IMR-90 (cell line): Measurements from ENCODE around the gene SEMA4D. TPM values are rescaled to one million over a fixed set of nuclear protein-coding genes. Genes with fewer than 3 reads are reported as not detected.

ENCODE experiments used
- ATAC-seq: fragments of 200-7000 bp; cut with Tn5 transposase; 2 replicates; pipeline ENCODE4 v1.9.1; 2020; ENCODE audit warnings: low read depth, mild to moderate bottlenecking, moderate library complexity
- BruUV-seq: library from RNA; stranded (reverse); fragments of 400-500 nt; replicated peaks from 2 replicates; lab custom pipeline; 2021; lab: Mats Ljungman, UMichigan
- CTCF ChIA-PET: fragments of 300-600 bp; formaldehyde crosslinking; extraction: SDS; loops from one replicate; lab custom pipeline; 2021; ENCODE audit warnings: antibody characterized with exemption; lab: Yijun Ruan, JAX
- POLR2A ChIA-PET: fragments of 300-600 bp; sonication (Branson Sonifier 250); formaldehyde crosslinking; loops from one replicate; lab custom pipeline; 2022; ENCODE audit warnings: antibody characterized with exemption; ENCODE audit not compliant: unreplicated experiment; lab: Charles Lee
- DNase-seq: peaks from one replicate; pipeline ENCODE4 v3.0.0; 2013
- H2AFZ ChIP-seq: replicated peaks from 2 replicates; pipeline ENCODE3; 2013; ENCODE audit warnings: low read length, mild to moderate bottlenecking; ENCODE audit not compliant: poor library complexity
- H2AK5ac ChIP-seq: 2 replicates; pipeline ENCODE4 v1.6.1; 2013; ENCODE audit warnings: low read depth, low read length, inconsistent platforms
- H2AK9ac ChIP-seq: replicated peaks from 2 replicates; pipeline ENCODE3; 2013; ENCODE audit warnings: mild to moderate bottlenecking, low read depth, low read length, moderate library complexity; ENCODE audit not compliant: poor library complexity
- H2BK120ac ChIP-seq: 2 replicates; pipeline ENCODE4 v1.6.1; 2013; ENCODE audit warnings: low read depth, low read length, inconsistent platforms
- H2BK15ac ChIP-seq: 3 replicates; pipeline ENCODE4 v1.6.1; 2013; ENCODE audit warnings: low read depth, low read length, inconsistent platforms
- H2BK20ac ChIP-seq: 2 replicates; pipeline ENCODE4 v1.6.1; 2013; ENCODE audit warnings: low read depth, mild to moderate bottlenecking, inconsistent platforms, low read length, moderate library complexity
- H2BK5ac ChIP-seq: 2 replicates; pipeline ENCODE4 v1.6.1; 2013; ENCODE audit warnings: mild to moderate bottlenecking, low read depth, low read length, inconsistent platforms; ENCODE audit not compliant: poor library complexity, severe bottlenecking
- H3K14ac ChIP-seq: replicated peaks from 2 replicates; pipeline ENCODE4 v1.6.1; 2013; ENCODE audit warnings: low read depth, low read length, inconsistent platforms
- H3K18ac ChIP-seq: 2 replicates; pipeline ENCODE4 v1.6.1; 2013; ENCODE audit warnings: low read depth, low read length, control low read depth
- H3K23ac ChIP-seq: 2 replicates; pipeline ENCODE4 v1.6.1; 2013; ENCODE audit warnings: low read depth, low read length, inconsistent platforms
- H3K27ac ChIP-seq: 2 replicates; pipeline ENCODE4 v1.5.1; 2013; ENCODE audit warnings: mild to moderate bottlenecking, control low read depth, low read length; ENCODE audit not compliant: insufficient read depth
- H3K27me3 ChIP-seq: 2 replicates; pipeline ENCODE4 v1.6.1; 2013; ENCODE audit warnings: low read length; ENCODE audit not compliant: control insufficient read depth, insufficient read depth
- H3K36me3 ChIP-seq: 2 replicates; pipeline ENCODE4 v1.6.1; 2013; ENCODE audit warnings: low read length, mixed read lengths; ENCODE audit not compliant: control insufficient read depth, insufficient read depth
- H3K4ac ChIP-seq: 2 replicates; pipeline ENCODE4 v1.6.1; 2013; ENCODE audit warnings: low read depth, low read length, inconsistent platforms
- H3K4me1 ChIP-seq: 2 replicates; pipeline ENCODE4 v1.6.1; 2013; ENCODE audit warnings: low read length, mixed read lengths; ENCODE audit not compliant: control insufficient read depth, insufficient read depth
- H3K4me2 ChIP-seq: 2 replicates; pipeline ENCODE4 v1.6.1; 2013; ENCODE audit warnings: low read depth, mild to moderate bottlenecking, control low read depth, low read length, moderate library complexity
- H3K4me3 ChIP-seq: 2 replicates; pipeline ENCODE4 v1.5.1; 2013; ENCODE audit warnings: low read depth, mild to moderate bottlenecking, control low read depth, low read length, moderate library complexity; ENCODE audit not compliant: insufficient read depth
- H3K56ac ChIP-seq: 2 replicates; pipeline ENCODE4 v1.6.1; 2013; ENCODE audit warnings: low read length, inconsistent platforms; ENCODE audit not compliant: insufficient read depth; ENCODE audit errors: extremely low read depth
- H3K79me1 ChIP-seq, 2 experiments: 2 replicates each; pipeline ENCODE4 v1.6.1; 2013; ENCODE audit warnings: low read length in 2 of 2, inconsistent platforms in 1 of 2, low read depth in 1 of 2
- H3K9ac ChIP-seq: 2 replicates; pipeline ENCODE4 v1.6.1; 2013; ENCODE audit warnings: low read depth, low read length, control low read depth
- H3K9me1 ChIP-seq: 2 replicates; pipeline ENCODE4 v1.6.1; 2013; ENCODE audit warnings: low read length, inconsistent platforms; ENCODE audit not compliant: insufficient read depth
- H3K9me3 ChIP-seq: 2 replicates; pipeline ENCODE4 v1.6.1; 2013; ENCODE audit warnings: low read length; ENCODE audit not compliant: control insufficient read depth, insufficient read depth
- H4K20me1 ChIP-seq: 2 replicates; pipeline ENCODE4 v1.6.1; 2013; ENCODE audit warnings: low read length, inconsistent platforms; ENCODE audit not compliant: insufficient read depth
- H4K5ac ChIP-seq: 2 replicates; pipeline ENCODE4 v1.6.1; 2013; ENCODE audit warnings: mild to moderate bottlenecking, low read depth, low read length, control low read depth
- H4K8ac ChIP-seq, 2 experiments: 2 replicates each; pipeline ENCODE4 v1.6.1; 2013; ENCODE audit warnings: low read depth in 2 of 2, low read length in 2 of 2, control low read depth in 1 of 2, inconsistent platforms in 1 of 2
- H4K91ac ChIP-seq: 2 replicates; pipeline ENCODE4 v1.6.1; 2013; ENCODE audit warnings: low read depth, low read length, inconsistent platforms; ENCODE audit not compliant: insufficient read depth
- CEBPB ChIP-seq: IDR thresholded peaks from 2 replicates; pipeline ENCODE4 v1.6.1; 2012; ENCODE audit warnings: low read depth, low read length, improper control_type of control experiment
- RAD21 ChIP-seq: IDR thresholded peaks from 2 replicates; pipeline ENCODE4 v1.6.1; 2012; ENCODE audit warnings: low read length, improper control_type of control experiment
- WGBS, 2 experiments: methylation state at CpG; one replicate each; pipeline versions ENCODE4 v1.1.5 to v1.1.7; 2013; ENCODE audit warnings: missing lambda C conversion rate in 2 of 2; ENCODE audit not compliant: insufficient read length in 1 of 2; ENCODE audit errors: extremely low coverage in 2 of 2; 5-methylcytosine and 5-hydroxymethylcytosine counted together
- dilution Hi-C: fragments of 300-500 bp; cut with HindIII; formaldehyde crosslinking; loops from one replicate; pipeline ENCODE4 v1.14.3; 2018; ENCODE audit warnings: low sequenced_read_pairs; ENCODE audit not compliant: unreplicated experiment
- in situ Hi-C: fragments of 300-500 bp; cut with MboI; formaldehyde crosslinking; loops from 3 replicates; pipeline ENCODE4 v1.14.3; 2019; ENCODE audit warnings: low sequenced_read_pairs, inconsistent platforms, mixed read lengths
- intact Hi-C: fragments of 100-400 bp; cut with micrococcal nuclease; formaldehyde crosslinking; loops from 2 replicates; pipeline ENCODE4 v1.10.0; 2022
- polyA plus RNA-seq, 3 experiments: library from polyadenylated mRNA; depleted of rRNA; stranded (reverse); fragments of >200 nt; gene quantifications; 2 replicates each; pipeline ENCODE4 v1.2.3, GENCODE V29; 2012; ENCODE audit warnings: low replicate concordance in 1 of 3
- total RNA-seq: library from RNA; depleted of rRNA; stranded (reverse); fragments of >200 nt; gene quantifications from 2 replicates; pipeline ENCODE4 v1.2.3, GENCODE V29; 2012

The SEMA4D gene
- total and polyA plus RNA-seq, 2 of the 4 experiments (the other 2 are of a cell fraction): 0.90 to 1.5 TPM

DNA sequence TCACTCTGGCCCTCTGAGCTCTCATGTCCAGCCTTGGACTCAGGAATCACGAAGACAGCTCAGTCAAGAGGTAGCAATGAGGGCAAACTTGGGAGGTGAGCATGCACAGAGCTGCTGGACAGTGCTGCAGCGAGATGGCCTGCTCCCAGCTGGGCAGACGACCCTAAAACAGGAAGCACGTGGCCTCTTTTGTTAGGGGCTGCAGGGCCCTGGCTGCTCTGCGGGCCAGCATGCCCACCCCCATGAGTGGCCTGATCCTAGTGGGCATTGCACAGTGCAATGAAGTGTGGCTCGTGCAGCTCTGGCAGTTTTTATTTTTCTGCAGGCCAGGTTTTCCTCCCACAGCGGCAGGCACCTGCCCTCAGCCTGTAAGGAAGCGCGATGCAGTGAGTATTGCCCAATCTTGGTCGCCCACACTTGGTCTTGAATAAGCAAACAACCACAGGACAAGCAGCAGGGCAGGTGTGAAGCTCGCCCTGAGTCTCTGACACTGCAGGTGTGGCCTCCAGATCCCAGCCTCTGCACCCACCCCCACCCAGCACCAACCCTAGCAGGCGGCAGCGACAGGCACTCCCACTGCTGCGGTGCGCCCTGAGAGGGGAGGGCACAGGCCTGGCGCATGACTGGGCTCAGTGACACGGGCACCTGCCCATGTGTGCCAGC lies 60.8 kb downstream of the SEMA4D start:
- H2BK15ac ChIP-seq: no peak overlapping the region
- ChIA-PET POLR2A (no interaction called here), CTCF (no interaction called here)
- H3K36me3 ChIP-seq: no peaks in the 10 kb centered on the region
- no peaks in the 10 kb centered on the region for H3K9me3 ChIP-seq
- no peak overlapping the region for H2BK120ac ChIP-seq
- no peak overlapping the region for H2AK9ac ChIP-seq
- H4K20me1 ChIP-seq: peaks cover 3% of the 10 kb centered on the region; the same call in 1 of the 2 replicates
- H3K56ac ChIP-seq: no peak overlapping the region
- ATAC-seq (no peak), DNase-seq (no peak)
- H3K9ac ChIP-seq: no peak overlapping the region
- H3K9me1 ChIP-seq: peaks cover 10% of the 10 kb centered on the region
- H4K8ac ChIP-seq: no peak overlapping the region
- 91% methylated on average over 10 of the region's 17 CpGs; no CpG with 5 or more reads in 1 of the 2 experiments for WGBS, 2 experiments
- H2BK20ac ChIP-seq: no peak overlapping the region
- H4K91ac ChIP-seq: no peak overlapping the region
- no peak overlapping the region for H3K14ac ChIP-seq
- peak; percentile 22; the same call in 1 of the 2 replicates for TF ChIP-seq CEBPB
- no peak for TF ChIP-seq RAD21
- H3K4me2 ChIP-seq: no peak overlapping the region
- BruUV-seq: no TSS peak
- H4K5ac ChIP-seq: no peak overlapping the region
- no peak overlapping the region for H2AK5ac ChIP-seq
- no peak overlapping the region for H3K4me3 ChIP-seq
- H3K27ac ChIP-seq: no peak overlapping the region
- peaks cover 7% of the 10 kb centered on the region for H3K4me1 ChIP-seq
- H3K4ac ChIP-seq: no peak overlapping the region
- intact Hi-C loops (no loop called here), in situ Hi-C loops (no loop called here), dilution Hi-C loops (no loop called here)
- H2BK5ac ChIP-seq: no peak overlapping the region
- no peak overlapping the region for H3K23ac ChIP-seq
- no peaks in the 10 kb centered on the region for H3K27me3 ChIP-seq
- H2AFZ ChIP-seq: no peak overlapping the region
- H3K18ac ChIP-seq: no peak overlapping the region
- no peaks in the 10 kb centered on the region for H3K79me1 ChIP-seq
